Endothelial cell of umbilical vein (primary cell): ENCODE results near the gene FAM3B.

ENCODE experiments used
- EZH2 ChIP-seq: IDR thresholded peaks from 2 replicates; pipeline ENCODE4 v1.6.1; 2012; ENCODE audit warnings: borderline replicate concordance, low read depth, mild to moderate bottlenecking, moderate library complexity, low read length, inconsistent platforms; ENCODE audit not compliant: severe bottlenecking
- TF ChIP-seq, protein P1 (sequence below), 2 donors: IDR thresholded peaks; 1 replicate in 1 of 2; 2 replicates in 1 of 2; pipeline ENCODE4 v1.5.1; 2011; ENCODE audit warnings: low read length in 2 of 2, mild to moderate bottlenecking in 2 of 2, moderate library complexity in 2 of 2, control low read depth in 1 of 2, inconsistent platforms in 1 of 2, low read depth in 1 of 2; ENCODE audit not compliant: insufficient read depth in 1 of 2; ENCODE audit errors: extremely low read depth in 1 of 2

DNA sequence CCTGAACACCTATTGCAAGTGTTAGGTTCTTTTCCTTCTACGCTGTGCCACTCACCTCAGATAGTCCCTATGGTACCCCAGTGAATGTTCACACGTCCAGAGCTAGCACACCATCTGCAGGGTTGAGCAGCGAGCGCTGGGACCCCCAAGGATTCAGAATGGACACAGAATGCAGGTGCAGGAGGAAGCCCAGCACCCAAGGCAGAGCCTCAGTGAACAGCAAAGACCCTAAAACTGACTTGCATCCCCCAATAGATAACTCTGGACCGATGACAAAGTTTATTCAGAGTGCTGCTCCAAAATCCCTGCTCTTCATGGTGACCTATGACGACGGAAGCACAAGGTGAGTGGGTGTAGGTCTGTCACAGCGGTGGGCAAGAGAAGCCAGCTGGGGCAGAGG, 30.2 kb downstream of the FAM3B start:
- TF ChIP-seq, protein P1, sequence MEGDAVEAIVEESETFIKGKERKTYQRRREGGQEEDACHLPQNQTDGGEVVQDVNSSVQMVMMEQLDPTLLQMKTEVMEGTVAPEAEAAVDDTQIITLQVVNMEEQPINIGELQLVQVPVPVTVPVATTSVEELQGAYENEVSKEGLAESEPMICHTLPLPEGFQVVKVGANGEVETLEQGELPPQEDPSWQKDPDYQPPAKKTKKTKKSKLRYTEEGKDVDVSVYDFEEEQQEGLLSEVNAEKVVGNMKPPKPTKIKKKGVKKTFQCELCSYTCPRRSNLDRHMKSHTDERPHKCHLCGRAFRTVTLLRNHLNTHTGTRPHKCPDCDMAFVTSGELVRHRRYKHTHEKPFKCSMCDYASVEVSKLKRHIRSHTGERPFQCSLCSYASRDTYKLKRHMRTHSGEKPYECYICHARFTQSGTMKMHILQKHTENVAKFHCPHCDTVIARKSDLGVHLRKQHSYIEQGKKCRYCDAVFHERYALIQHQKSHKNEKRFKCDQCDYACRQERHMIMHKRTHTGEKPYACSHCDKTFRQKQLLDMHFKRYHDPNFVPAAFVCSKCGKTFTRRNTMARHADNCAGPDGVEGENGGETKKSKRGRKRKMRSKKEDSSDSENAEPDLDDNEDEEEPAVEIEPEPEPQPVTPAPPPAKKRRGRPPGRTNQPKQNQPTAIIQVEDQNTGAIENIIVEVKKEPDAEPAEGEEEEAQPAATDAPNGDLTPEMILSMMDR (IDR thresholded peaks at IDR 0.05; ENCODE audit: extremely low read depth in 1 of 2, insufficient read depth in 1 of 2, low read depth in 1 of 2, low read length in 2 of 2) = no peak
- no peak for TF ChIP-seq EZH2
